A673 (cell line): Measurements from ENCODE around the gene BEND6. TPM values are rescaled to one million over a fixed set of nuclear protein-coding genes. Genes with fewer than 3 reads are reported as not detected.

ENCODE experiments used
- BruUV-seq: library from RNA; stranded (reverse); fragments of 400-500 nt; replicated peaks from 2 replicates; lab custom pipeline; 2021; lab: Mats Ljungman, UMichigan
- CTCF ChIA-PET: fragments of 300-600 bp; sonication (Branson Sonifier 250); formaldehyde crosslinking; loops from one replicate; lab custom pipeline; 2022; ENCODE audit warnings: antibody characterized with exemption; lab: Charles Lee
- POLR2A ChIA-PET: fragments of 300-600 bp; sonication (Branson Sonifier 250); formaldehyde crosslinking; loops from one replicate; lab custom pipeline; 2022; ENCODE audit warnings: antibody characterized with exemption; ENCODE audit not compliant: low non-redundant PET; lab: Charles Lee
- DNase-seq: peaks from one replicate; pipeline ENCODE4 v3.0.0-alpha.2; 2015; ENCODE audit warnings: low spot score
- H3K27ac ChIP-seq: fragments of 200-600 bp; sonication (generic); 2 replicates; pipeline ENCODE4 v1.5.1; 2016; ENCODE audit warnings: mixed run types, low read depth, mild to moderate bottlenecking, mixed read lengths, antibody characterized with exemption, low read length; ENCODE audit not compliant: poor library complexity, severe bottlenecking
- H3K27me3 ChIP-seq: fragments of 200-600 bp; sonication (generic); replicated peaks from 2 replicates; pipeline ENCODE4 v1.6.1; 2017; ENCODE audit warnings: mixed run types, low read depth, mild to moderate bottlenecking, mixed read lengths, antibody characterized with exemption, low read length; ENCODE audit not compliant: insufficient read depth, poor library complexity
- H3K36me3 ChIP-seq: fragments of 200-600 bp; sonication (generic); 2 replicates; pipeline ENCODE4 v1.6.1; 2016; ENCODE audit warnings: mixed run types, mild to moderate bottlenecking, mixed read lengths, antibody characterized with exemption, low read length; ENCODE audit not compliant: insufficient read depth, poor library complexity, severe bottlenecking
- H3K4me1 ChIP-seq: fragments of 200-600 bp; sonication (generic); 2 replicates; pipeline ENCODE4 v1.6.1; 2017; ENCODE audit warnings: mixed run types, mild to moderate bottlenecking, mixed read lengths, antibody characterized with exemption, low read length; ENCODE audit not compliant: insufficient read depth, poor library complexity, severe bottlenecking
- H3K4me3 ChIP-seq: fragments of 200-600 bp; sonication (generic); 2 replicates; pipeline ENCODE4 v1.5.1; 2016; ENCODE audit warnings: low read depth, mixed run types, mild to moderate bottlenecking, mixed read lengths, low read length; ENCODE audit not compliant: poor library complexity, severe bottlenecking
- H3K9me3 ChIP-seq: fragments of 200-600 bp; sonication (generic); 2 replicates; pipeline ENCODE4 v1.6.1; 2016; ENCODE audit warnings: mixed run types, low read depth, mild to moderate bottlenecking, mixed read lengths, antibody characterized with exemption, low read length; ENCODE audit not compliant: poor library complexity, severe bottlenecking
- EZH2 ChIP-seq: fragments of 200-600 bp; sonication (generic); IDR thresholded peaks from 2 replicates; pipeline ENCODE4 v1.6.1; 2017; ENCODE audit warnings: borderline replicate concordance, low read depth, mild to moderate bottlenecking, mixed read lengths, antibody characterized with exemption, low read length; ENCODE audit not compliant: poor library complexity, severe bottlenecking
- intact Hi-C: fragments of 100-400 bp; cut with micrococcal nuclease; formaldehyde crosslinking; loops from one replicate; pipeline ENCODE4 v1.10.0; 2022; ENCODE audit not compliant: unreplicated experiment
- total RNA-seq: library from RNA; stranded (reverse); gene quantifications from 2 replicates; pipeline ENCODE4 v1.2.3, GENCODE V29; 2021
- TF ChIP-seq, protein P1 (sequence below): fragments of 300-800, 200-600 bp; sonication (generic); conservative IDR thresholded peaks from 2 replicates; pipeline ENCODE4 v1.5.1; 2017; ENCODE audit warnings: low read depth, mild to moderate bottlenecking, antibody characterized with exemption, low read length, moderate library complexity, mixed read lengths

Gene BEND6
- total RNA-seq, 1 experiment from 2014 or later: 5.3 TPM

DNA sequence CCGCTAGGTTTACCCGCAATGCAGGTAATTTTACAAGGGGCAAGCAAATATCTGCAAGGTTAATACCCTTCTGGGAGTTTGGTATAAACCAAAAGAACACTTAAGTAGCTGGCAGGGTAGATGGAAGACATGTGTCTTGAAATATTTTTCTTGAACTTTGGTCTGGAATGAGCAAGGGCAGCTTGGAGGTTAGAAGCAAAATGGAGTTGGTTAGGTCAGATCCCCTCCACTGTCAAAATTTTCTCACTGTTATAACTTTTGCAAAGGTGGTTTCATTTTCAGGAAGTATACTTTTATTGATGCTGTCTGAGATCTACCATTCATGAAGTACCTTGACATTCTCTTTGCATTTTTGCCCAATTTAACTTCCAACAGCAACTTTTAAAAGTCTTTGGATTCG lies 78.3 kb downstream of the BEND6 start:
- CTCF ChIA-PET: no interaction called here

DNA sequence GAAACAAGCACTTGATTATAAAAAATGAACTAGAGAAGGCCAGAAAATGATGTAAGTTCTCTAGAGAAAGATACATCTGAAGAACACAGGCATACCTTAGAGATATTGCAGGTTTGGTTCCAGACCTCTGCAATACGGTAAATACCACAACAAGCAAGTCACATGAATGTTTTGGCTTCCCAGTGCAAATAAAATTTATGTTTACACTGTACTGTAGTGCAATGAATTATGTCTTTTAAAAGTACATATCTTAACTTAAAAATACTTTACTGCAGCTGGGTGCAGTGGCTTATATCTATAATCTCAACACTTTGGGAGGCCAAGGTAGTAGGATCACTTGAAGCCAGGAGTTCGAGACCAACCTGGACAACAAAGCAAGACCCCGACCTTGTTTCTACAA lies 80.6 kb downstream of the BEND6 start:
- Histone ChIP-seq H3K4me3 (no peak overlapping the region), H3K27me3 (no peaks in the 10 kb centered on the region), H3K27ac (no peak overlapping the region), H3K4me1 (peaks cover 5% of the 10 kb centered on the region), H3K36me3 (no peaks in the 10 kb centered on the region), H3K9me3 (no peaks in the 10 kb centered on the region)
- DNase-seq: no peak
- ChIA-PET CTCF (no interaction called here), POLR2A (no interaction called here)
- intact Hi-C loops: no loop called here
- no TSS peak for BruUV-seq
- TF ChIP-seq, protein P1, sequence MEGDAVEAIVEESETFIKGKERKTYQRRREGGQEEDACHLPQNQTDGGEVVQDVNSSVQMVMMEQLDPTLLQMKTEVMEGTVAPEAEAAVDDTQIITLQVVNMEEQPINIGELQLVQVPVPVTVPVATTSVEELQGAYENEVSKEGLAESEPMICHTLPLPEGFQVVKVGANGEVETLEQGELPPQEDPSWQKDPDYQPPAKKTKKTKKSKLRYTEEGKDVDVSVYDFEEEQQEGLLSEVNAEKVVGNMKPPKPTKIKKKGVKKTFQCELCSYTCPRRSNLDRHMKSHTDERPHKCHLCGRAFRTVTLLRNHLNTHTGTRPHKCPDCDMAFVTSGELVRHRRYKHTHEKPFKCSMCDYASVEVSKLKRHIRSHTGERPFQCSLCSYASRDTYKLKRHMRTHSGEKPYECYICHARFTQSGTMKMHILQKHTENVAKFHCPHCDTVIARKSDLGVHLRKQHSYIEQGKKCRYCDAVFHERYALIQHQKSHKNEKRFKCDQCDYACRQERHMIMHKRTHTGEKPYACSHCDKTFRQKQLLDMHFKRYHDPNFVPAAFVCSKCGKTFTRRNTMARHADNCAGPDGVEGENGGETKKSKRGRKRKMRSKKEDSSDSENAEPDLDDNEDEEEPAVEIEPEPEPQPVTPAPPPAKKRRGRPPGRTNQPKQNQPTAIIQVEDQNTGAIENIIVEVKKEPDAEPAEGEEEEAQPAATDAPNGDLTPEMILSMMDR: no peak
- TF ChIP-seq EZH2: no peak

More for the DNA sequence above, 78.3 kb downstream of the BEND6 start:
- Histone ChIP-seq H3K36me3 (no peaks in the 10 kb centered on the region), H3K9me3 (no peaks in the 10 kb centered on the region), H3K4me3 (no peak overlapping the region), H3K27me3 (no peaks in the 10 kb centered on the region), H3K27ac (no peak overlapping the region), H3K4me1 (peaks cover 5% of the 10 kb centered on the region)
- intact Hi-C loops: no loop called here
- no peak for TF ChIP-seq EZH2
- TF ChIP-seq, protein P1: no peak
- BruUV-seq: no TSS peak
- POLR2A ChIA-PET: no interaction called here
- no peak for DNase-seq

DNA sequence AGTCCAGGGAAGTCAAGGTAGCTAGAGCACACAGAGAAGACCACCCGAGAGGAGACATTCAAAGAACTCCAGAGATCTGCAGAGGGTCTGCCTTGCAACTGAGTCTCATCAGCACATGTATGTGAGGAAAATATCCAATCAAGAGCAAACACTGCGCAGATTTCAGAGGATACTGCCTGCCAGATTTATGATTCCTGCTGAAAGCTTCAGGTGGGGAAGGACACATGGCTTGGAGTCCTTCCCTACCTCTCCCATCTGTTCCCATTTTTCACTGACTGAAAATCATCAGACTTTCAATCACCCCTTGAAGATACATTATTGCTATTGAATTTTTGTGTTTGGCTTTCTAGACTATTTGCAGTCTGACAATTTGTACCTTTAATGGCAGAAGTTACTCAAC lies 84.0 kb downstream of the BEND6 start:
- POLR2A ChIA-PET: no interaction called here
- no peaks in the 10 kb centered on the region for H3K4me1 ChIP-seq
- intact Hi-C loops: no loop called here
- H3K27ac ChIP-seq: no peak overlapping the region
- no peaks in the 10 kb centered on the region for H3K27me3 ChIP-seq
- CTCF ChIA-PET: no interaction called here
- H3K4me3 ChIP-seq: no peak overlapping the region
- BruUV-seq: no TSS peak
- H3K36me3 ChIP-seq: no peaks in the 10 kb centered on the region
- DNase-seq: no peak
- no peak for TF ChIP-seq EZH2
- TF ChIP-seq, protein P1: no peak
- no peaks in the 10 kb centered on the region for H3K9me3 ChIP-seq
